GM23338 (cell line): ENCODE measurements around the gene ITGB1BP1.

ENCODE experiments used
- CREB1 ChIP-seq: fragments of 250-450 bp; sonication (Bioruptor Pico); IDR thresholded peaks from 2 replicates; pipeline ENCODE4 v1.5.0; 2020; ENCODE audit warnings: low read depth, mild to moderate bottlenecking, moderate library complexity
- CTCF ChIP-seq, 2 experiments: fragments of 200-600 bp in 1 of 2; sonication (generic) in 1 of 2; conservative IDR thresholded peaks; 2 replicates each; pipeline versions ENCODE4 v1.5.1 to v1.6.1; 2016 to 2017; ENCODE audit warnings: antibody characterized with exemption in 2 of 2, low read depth in 2 of 2, mild to moderate bottlenecking in 2 of 2, moderate library complexity in 1 of 2
- EZH2 ChIP-seq: fragments of 200-600 bp; sonication (generic); IDR thresholded peaks from one replicate; pipeline ENCODE4 v1.8.0; 2017; ENCODE audit warnings: antibody characterized with exemption, mild to moderate bottlenecking, low read depth; ENCODE audit not compliant: unreplicated experiment
- EZH2phosphoT487 ChIP-seq: fragments of 200-600 bp; sonication (generic); IDR thresholded peaks from one replicate; pipeline ENCODE4 v1.8.1; 2018; ENCODE audit warnings: antibody characterized with exemption; ENCODE audit not compliant: unreplicated experiment
- JUNB ChIP-seq: IDR thresholded peaks from one replicate; pipeline ENCODE4 v1.6.1; 2016; ENCODE audit warnings: antibody characterized with exemption; ENCODE audit not compliant: unreplicated experiment
- POLR2AphosphoS5 ChIP-seq: IDR thresholded peaks from 2 replicates; pipeline ENCODE4 v1.6.1; 2016; ENCODE audit warnings: antibody characterized with exemption, low read depth
- REST ChIP-seq: IDR thresholded peaks from one replicate; pipeline ENCODE4 v1.6.1; 2018; ENCODE audit warnings: antibody characterized with exemption; ENCODE audit not compliant: unreplicated experiment

DNA sequence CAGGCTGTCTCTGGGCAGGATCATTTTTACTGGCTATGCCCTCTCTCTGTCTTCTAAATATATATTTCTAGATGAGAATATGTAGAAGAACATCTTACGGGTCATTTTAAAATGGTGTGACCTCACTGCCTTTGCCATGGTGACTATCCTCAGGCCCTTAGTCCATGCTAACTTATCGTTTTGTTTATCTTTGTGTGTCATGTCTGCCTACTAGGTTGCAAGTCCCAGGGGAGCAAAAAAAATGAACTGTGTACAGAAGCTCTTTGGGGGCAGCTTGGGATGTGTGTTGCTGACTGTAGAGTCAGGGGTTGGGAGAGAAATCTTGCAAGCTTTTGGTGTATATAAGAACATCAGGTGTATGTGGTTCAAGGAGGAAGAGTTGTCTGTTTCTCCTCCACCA is 11.2 kb upstream of the ITGB1BP1 start:
- TF ChIP-seq POLR2AphosphoS5 (no peak), JUNB (no peak), CTCF (conservative IDR thresholded peaks at IDR 0.05; ENCODE audit: low read depth in 2 of 2) (no peak), CREB1 (CRISPR knock-in tag) (no peak), EZH2 (no peak), EZH2phosphoT487 (no peak), REST (no peak)
